ENCODE results near the gene COP1. TPM values are rescaled to one million over a fixed set of nuclear protein-coding genes. Genes with fewer than 3 reads are reported as not detected.

The COP1 gene
- polyA plus RNA-seq, 3 donors: 44.0 to 74.2 (median 68.6) TPM

GRCh38 chr1:175944591-175944990 lies 262.5 kb downstream of the COP1 start:
- Histone ChIP-seq H2AFZ (ENCODE audit: insufficient read depth, low read depth, low read length, poor library complexity, severe bottlenecking) (no peak overlapping the region), H3K27ac (ENCODE audit: low read depth in 1 of 2, low read length in 2 of 2) (no peak overlapping the region), H3K36me3 (replicated peaks in 1 of 2; ENCODE audit: control insufficient read depth in 1 of 2, insufficient read depth in 2 of 2, low read length in 2 of 2) (peaks cover 75 to 98% of the 10 kb centered on the region in 2 donors), H4K20me1 (ENCODE audit: insufficient read depth, low read length) (peaks cover 16% of the 10 kb centered on the region), H3K4me3 (replicated peaks in 1 of 3; ENCODE audit: low read depth in 2 of 3, low read length in 3 of 3) (no peak overlapping the region), H3K9ac (ENCODE audit: insufficient read depth, low read length, poor library complexity, severe bottlenecking) (no peak overlapping the region), H3K4me1 (ENCODE audit: control insufficient read depth in 1 of 2, insufficient read depth in 2 of 2, low read length in 2 of 2) (no peaks in the 10 kb centered on the region), H3K9me3 (replicated peaks in 1 of 2; ENCODE audit: control insufficient read depth in 1 of 2, insufficient read depth in 1 of 2, low read length in 2 of 2) (no peaks in the 10 kb centered on the region), H3K79me2 (ENCODE audit: insufficient read depth, low read length) (no peaks in the 10 kb centered on the region), H3K4me2 (replicated peaks; ENCODE audit: extremely low read depth, low read length, poor library complexity, severe bottlenecking) (no peak overlapping the region), H3K27me3 (ENCODE audit: control insufficient read depth in 2 of 2, insufficient read depth in 2 of 2, low read length in 2 of 2) (no peaks in the 10 kb centered on the region)
- H3K4me1 Mint-ChIP-seq: no peaks in the 10 kb centered on the region
- H3K4me3 Mint-ChIP-seq: no peak overlapping the region
- no peak overlapping the region for H3K27ac Mint-ChIP-seq
- H3K27me3 Mint-ChIP-seq (ENCODE audit: low read depth in 3 of 3): no peaks in the 10 kb centered on the region
- intact Hi-C loops (cut with micrococcal nuclease): no loop called here
- peaks cover 0 to 3% (median 1%) of the 10 kb centered on the region in 7 donors for H3K9me3 Mint-ChIP-seq
- no peak for DNase-seq
- no peak for TF ChIP-seq CTCF (IDR thresholded peaks at IDR 0.05)
- WGBS (ENCODE audit: insufficient coverage): no CpG with 5 or more reads among the region's 2 CpGs
- H3K36me3 Mint-ChIP-seq: peaks cover 78 to 90% of the 10 kb centered on the region in 2 donors

- intact Hi-C loops (cut with micrococcal nuclease): no loop called here
Measured at GRCh38 chr1:175941164-175941563, 265.9 kb downstream of the COP1 start.

More at GRCh38 chr1:175941164-175941563, 265.9 kb downstream of the COP1 start:
- no CpG with 5 or more reads among the region's 2 CpGs for WGBS (ENCODE audit: insufficient coverage)
- H3K4me3 Mint-ChIP-seq: no peak overlapping the region
- peaks cover 72 to 87% of the 10 kb centered on the region in 2 donors for H3K36me3 Mint-ChIP-seq
- Histone ChIP-seq H3K4me1 (ENCODE audit: control insufficient read depth in 1 of 2, insufficient read depth in 2 of 2, low read length in 2 of 2) (no peaks in the 10 kb centered on the region), H3K27ac (ENCODE audit: low read depth in 1 of 2, low read length in 2 of 2) (no peak overlapping the region), H4K20me1 (ENCODE audit: insufficient read depth, low read length) (no peaks in the 10 kb centered on the region), H3K4me3 (replicated peaks in 1 of 3; ENCODE audit: low read depth in 2 of 3, low read length in 3 of 3) (no peak overlapping the region), H3K9me3 (replicated peaks in 1 of 2; ENCODE audit: control insufficient read depth in 1 of 2, insufficient read depth in 1 of 2, low read length in 2 of 2) (no peaks in the 10 kb centered on the region), H3K27me3 (ENCODE audit: control insufficient read depth in 2 of 2, insufficient read depth in 2 of 2, low read length in 2 of 2) (no peaks in the 10 kb centered on the region), H3K36me3 (replicated peaks in 1 of 2; ENCODE audit: control insufficient read depth in 1 of 2, insufficient read depth in 2 of 2, low read length in 2 of 2) (peaks cover 56 to 88% of the 10 kb centered on the region in 2 donors), H3K4me2 (replicated peaks; ENCODE audit: extremely low read depth, low read length, poor library complexity, severe bottlenecking) (no peak overlapping the region), H3K79me2 (ENCODE audit: insufficient read depth, low read length) (no peaks in the 10 kb centered on the region), H2AFZ (ENCODE audit: insufficient read depth, low read depth, low read length, poor library complexity, severe bottlenecking) (no peak overlapping the region), H3K9ac (ENCODE audit: insufficient read depth, low read length, poor library complexity, severe bottlenecking) (no peak overlapping the region)
- no peak for TF ChIP-seq CTCF (IDR thresholded peaks at IDR 0.05)
- no peaks in the 10 kb centered on the region for H3K27me3 Mint-ChIP-seq (ENCODE audit: low read depth in 3 of 3)
- DNase-seq: no peak
- peaks cover 0 to 3% (median 0%) of the 10 kb centered on the region in 7 donors for H3K9me3 Mint-ChIP-seq
- H3K4me1 Mint-ChIP-seq: no peaks in the 10 kb centered on the region
- no peak overlapping the region for H3K27ac Mint-ChIP-seq

Measured in CD14-positive monocyte (primary cell).